Muscle layer of colon (tissue), 2 donors: ENCODE measurements around the gene SDK2.
A peak's percentile ranks its signal among the peaks of the same experiment; 100 is the strongest.

Experiments used
- H3K27ac ChIP-seq: one replicate; pipeline ENCODE4 v1.7.0; 2013; ENCODE audit warnings: low read depth, mild to moderate bottlenecking, low read length, moderate library complexity
- H3K27me3 ChIP-seq, 2 donors: one replicate each; pipeline ENCODE4 v1.7.0; 2013; ENCODE audit warnings: low read length in 2 of 2, mild to moderate bottlenecking in 2 of 2; ENCODE audit not compliant: insufficient read depth in 2 of 2, control insufficient read depth in 1 of 2
- H3K36me3 ChIP-seq: one replicate; pipeline ENCODE4 v1.7.0; 2013; ENCODE audit warnings: mild to moderate bottlenecking, low read length; ENCODE audit not compliant: insufficient read depth
- H3K4me1 ChIP-seq: one replicate; pipeline ENCODE4 v1.7.0; 2013; ENCODE audit warnings: mild to moderate bottlenecking, low read length; ENCODE audit not compliant: insufficient read depth
- H3K4me3 ChIP-seq, 2 donors: one replicate each; pipeline ENCODE4 v1.7.0; 2013; ENCODE audit warnings: low read length in 2 of 2, low read depth in 1 of 2, mild to moderate bottlenecking in 1 of 2, moderate library complexity in 1 of 2
- H3K9ac ChIP-seq: one replicate; pipeline ENCODE4 v1.7.0; 2013; ENCODE audit warnings: low read length
- H3K9me3 ChIP-seq: one replicate; pipeline ENCODE4 v1.7.0; 2013; ENCODE audit warnings: mild to moderate bottlenecking, low read length
- donor health status: abdominal sarcoma.
- donor health status: Adenocarcinoma of cecum.

The SDK2 gene

DNA sequence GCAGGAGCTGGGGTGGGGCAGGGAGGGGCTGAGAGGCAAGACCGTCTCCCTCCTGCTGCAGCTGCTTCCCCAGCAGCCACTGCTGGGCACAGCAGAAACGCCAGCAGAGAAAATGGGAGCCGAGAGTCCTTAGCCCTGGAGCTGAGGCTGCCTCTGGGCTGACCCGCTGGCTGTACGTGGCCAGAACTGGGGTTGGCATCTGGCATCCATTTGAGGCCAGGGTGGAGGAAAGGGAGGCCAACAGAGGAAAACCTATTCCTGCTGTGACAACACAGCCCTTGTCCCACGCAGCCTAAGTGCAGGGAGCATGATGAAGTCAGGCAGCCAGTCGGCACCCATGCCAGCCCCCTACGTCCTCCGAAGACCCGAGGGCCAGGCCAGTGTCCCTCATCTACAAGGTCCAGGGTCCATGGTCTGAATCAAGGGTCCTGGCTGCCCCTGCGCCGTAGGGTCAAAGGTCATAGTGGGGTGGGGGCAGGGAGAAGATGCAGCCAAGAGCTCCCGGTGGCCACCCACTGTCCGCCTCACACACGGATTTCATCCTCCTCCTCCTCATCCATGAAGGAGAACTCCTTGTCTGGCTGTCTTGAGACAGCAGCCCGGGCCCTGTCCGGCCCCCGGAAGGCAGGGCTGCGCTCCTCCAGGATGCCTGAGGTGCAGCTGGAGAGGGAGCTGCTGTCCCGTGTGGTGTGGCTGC is 359.2 kb downstream of the SDK2 start:
- Histone ChIP-seq H3K27me3 (no peaks in the 10 kb centered on the region), H3K9ac (no peak overlapping the region)

More for the DNA sequence above, 359.2 kb downstream of the SDK2 start:
- Histone ChIP-seq H3K36me3 (peaks cover 16% of the 10 kb centered on the region), H3K27ac (peak overlapping the region; percentile 14), H3K9me3 (no peaks in the 10 kb centered on the region), H3K4me3 (no peak overlapping the region), H3K4me1 (peaks cover 65% of the 10 kb centered on the region)
